Measurements from ENCODE around the gene LRP10. TPM values are rescaled to one million over a fixed set of nuclear protein-coding genes. Genes with fewer than 3 reads are reported as not detected.
"Not testable (repeated sequence)": the region's sequence is repeated elsewhere in the genome, so short reads cannot be mapped to it uniquely, and the experiment has no call there.

Gene LRP10
- total RNA-seq, result 39.8 and 43.1 TPM in 2 replicates
- long read RNA-seq, partial matches to known transcripts, result 1 of 10 reads
- long read RNA-seq, other reads (novel, unspliced or antisense), result 9 of 10 reads

GRCh38 chr14:22871224-22872032, at the start of gene LRP10:
Gene LRP10 (plus strand): TSS chr14:22871740. CDS start chr14:22872304, 564 bp downstream.
- peaks cover 14% of the 10 kb centered on the region for H3K4me1 Mint-ChIP-seq (ENCODE audit: low read depth)
- no peaks in the 10 kb centered on the region for H3K27me3 Mint-ChIP-seq
- DNase-seq (ENCODE audit: low spot score, unreplicated experiment), result peak; percentile 85
- TF ChIP-seq CTCF (IDR thresholded peaks at IDR 0.05; ENCODE audit: unreplicated experiment), result no peak
- peak within 1 kb of the TSS; percentile 91 for H3K4me3 Mint-ChIP-seq (ENCODE audit: low read depth)
- peak within 1 kb of the TSS; percentile 100 for H3K27ac Mint-ChIP-seq
- peaks cover 9% of the 10 kb centered on the region for H3K36me3 Mint-ChIP-seq (ENCODE audit: insufficient read depth)
- no peaks in the 10 kb centered on the region for H3K9me3 Mint-ChIP-seq (ENCODE audit: low read depth)

GRCh38 chr14:22822016-22822570, 49.4 kb upstream of the LRP10 start:
- Mint-ChIP-seq H3K27me3 (no peaks in the 10 kb centered on the region), H3K27ac (peak overlapping the region; percentile 92), H3K4me3 (ENCODE audit: low read depth) (peak overlapping the region; percentile 62), H3K9me3 (ENCODE audit: low read depth) (no peaks in the 10 kb centered on the region), H3K36me3 (ENCODE audit: insufficient read depth) (no peaks in the 10 kb centered on the region), H3K4me1 (ENCODE audit: low read depth) (peaks cover 39% of the 10 kb centered on the region)
- no peak for TF ChIP-seq CTCF (IDR thresholded peaks at IDR 0.05; ENCODE audit: unreplicated experiment)
- DNase-seq (ENCODE audit: low spot score, unreplicated experiment), result peak; percentile 20

- Mint-ChIP-seq H3K4me3 (ENCODE audit: low read depth) (peak overlapping the region; percentile 62), H3K27ac (peak overlapping the region; percentile 92), H3K9me3 (ENCODE audit: low read depth) (no peaks in the 10 kb centered on the region), H3K27me3 (no peaks in the 10 kb centered on the region), H3K36me3 (ENCODE audit: insufficient read depth) (no peaks in the 10 kb centered on the region), H3K4me1 (ENCODE audit: low read depth) (peaks cover 38% of the 10 kb centered on the region)
- DNase-seq (ENCODE audit: low spot score, unreplicated experiment), result peak; percentile 77
- TF ChIP-seq CTCF (IDR thresholded peaks at IDR 0.05; ENCODE audit: unreplicated experiment), result peak; percentile 87
Observed at GRCh38 chr14:22822571-22823098, 48.9 kb upstream of the LRP10 start.

- Mint-ChIP-seq H3K4me3 (ENCODE audit: low read depth) (no peak overlapping the region), H3K4me1 (ENCODE audit: low read depth) (peaks cover 23% of the 10 kb centered on the region), H3K27ac (peak overlapping the region; percentile 10), H3K36me3 (ENCODE audit: insufficient read depth) (no peaks in the 10 kb centered on the region), H3K9me3 (ENCODE audit: low read depth) (no peaks in the 10 kb centered on the region), H3K27me3 (no peaks in the 10 kb centered on the region)
- no peak for DNase-seq (ENCODE audit: low spot score, unreplicated experiment)
- no peak for TF ChIP-seq CTCF (IDR thresholded peaks at IDR 0.05; ENCODE audit: unreplicated experiment)
Observed at GRCh38 chr14:22824711-22825359, 46.7 kb upstream of the LRP10 start.

GRCh38 chr14:22829076-22829660, 42.4 kb upstream of the LRP10 start:
- not testable (repeated sequence) for DNase-seq (ENCODE audit: low spot score, unreplicated experiment); H3K36me3 Mint-ChIP-seq (ENCODE audit: insufficient read depth); H3K27me3 Mint-ChIP-seq; H3K9me3 Mint-ChIP-seq (ENCODE audit: low read depth)
- Mint-ChIP-seq H3K4me1 (ENCODE audit: low read depth) (peaks cover 11% of the 10 kb centered on the region), H3K27ac (peak overlapping the region; percentile 95), H3K4me3 (ENCODE audit: low read depth) (peak overlapping the region; percentile 89)
